Effector CD4-positive, alpha-beta T cell (primary cell): ENCODE measurements around the gene C2orf92.
"Not testable (repeated sequence)": the region's sequence is repeated elsewhere in the genome, so short reads cannot be mapped to it uniquely, and the experiment has no call there.

Experiments used
- DNase-seq: peaks from one replicate; pipeline ENCODE4 v3.0.0-alpha.2; 2020

C2orf92 gene

GRCh38 chr2:97695744-97696143 lies 26.2 kb downstream of the C2orf92 start:
- no peak for DNase-seq

GRCh38 chr2:97697252-97698235 lies 28.0 kb downstream of the C2orf92 start:
- peak; percentile 95 for DNase-seq

- no peak for DNase-seq
Observed at GRCh38 chr2:97698530-97698929, 29.0 kb downstream of the C2orf92 start.

GRCh38 chr2:97699765-97700444 lies 30.4 kb downstream of the C2orf92 start:
- peak; percentile 52 for DNase-seq

GRCh38 chr2:97701186-97701585 lies 31.7 kb downstream of the C2orf92 start:
- no peak for DNase-seq

GRCh38 chr2:97701851-97702465 lies 32.4 kb downstream of the C2orf92 start:
- no peak for DNase-seq

GRCh38 chr2:97702731-97703470 lies 33.4 kb downstream of the C2orf92 start:
- no peak for DNase-seq

GRCh38 chr2:97703741-97704140 lies 34.2 kb downstream of the C2orf92 start:
- DNase-seq, result no peak

GRCh38 chr2:97704989-97705388 lies 35.5 kb downstream of the C2orf92 start:
- DNase-seq, result no peak

- no peak for DNase-seq
Observed at GRCh38 chr2:97706112-97706511, 36.6 kb downstream of the C2orf92 start.

GRCh38 chr2:97706708-97707345 lies 37.3 kb downstream of the C2orf92 start:
- no peak for DNase-seq

- DNase-seq, result no peak
Observed at GRCh38 chr2:97707362-97708047, 38.0 kb downstream of the C2orf92 start.

GRCh38 chr2:97708048-97708380 lies 38.5 kb downstream of the C2orf92 start:
- no peak for DNase-seq

- no peak for DNase-seq
Observed at GRCh38 chr2:97708608-97709007, 39.1 kb downstream of the C2orf92 start.

- no peak for DNase-seq
Observed at GRCh38 chr2:97711394-97711711, 41.8 kb downstream of the C2orf92 start.

- not testable (repeated sequence) for DNase-seq
Observed at GRCh38 chr2:97712175-97712574, 42.7 kb downstream of the C2orf92 start.

GRCh38 chr2:97712693-97713295 lies 43.3 kb downstream of the C2orf92 start:
- no peak for DNase-seq

- peak; percentile 51 for DNase-seq
Observed at GRCh38 chr2:97713296-97714083, 44.0 kb downstream of the C2orf92 start, which contains the start of gene ZAP70. TSS of gene ZAP70 (plus strand) at chr2:97713576. CDS start at chr2:97724037, 10,461 bp downstream.

GRCh38 chr2:97714084-97714949 lies 44.8 kb downstream of the C2orf92 start:
- no peak for DNase-seq
